H1 (cell line): ENCODE results near the gene RALA. TPM values are rescaled to one million over a fixed set of nuclear protein-coding genes. Genes with fewer than 3 reads are reported as not detected.

Experiments
- CTCF ChIA-PET: fragments of 300-600 bp; sonication (Branson Sonifier 250); formaldehyde crosslinking; loops from one replicate; lab custom pipeline; 2021; ENCODE audit not compliant: partially characterized antibody; lab: Charles Lee
- POLR2A ChIA-PET: fragments of 300-600 bp; sonication (Branson Sonifier 250); formaldehyde crosslinking; loops from one replicate; lab custom pipeline; 2021; ENCODE audit warnings: inconsistent platforms; ENCODE audit not compliant: partially characterized antibody; lab: Charles Lee
- DNase-seq, 2 experiments: peaks; one replicate each; pipeline versions ENCODE4 v3.0.0 to v3.0.0-alpha.2; 2010 to 2022; ENCODE audit warnings: low spot score in 2 of 2, low read depth in 1 of 2, mixed read lengths in 1 of 2
- FAIRE-seq: peaks from 2 replicates; lab custom pipeline; 2011; peaks lifted over from hg19 to GRCh38; lab: Jason Lieb, UNC
- H2AFZ ChIP-seq: 2 replicates; pipeline ENCODE4 v1.8.1; 2012; ENCODE audit warnings: low read length, inconsistent platforms
- H2AK5ac ChIP-seq: 2 replicates; pipeline ENCODE4 v1.6.1; 2013; ENCODE audit warnings: low read depth, low read length
- H2BK120ac ChIP-seq: replicated peaks from 2 replicates; pipeline ENCODE3; 2013; ENCODE audit warnings: low read depth, low read length, inconsistent platforms
- H2BK12ac ChIP-seq: 2 replicates; pipeline ENCODE4 v1.6.1; 2013; ENCODE audit warnings: low read depth, low read length
- H2BK15ac ChIP-seq: 2 replicates; pipeline ENCODE4 v1.6.1; 2013; ENCODE audit warnings: low read length
- H2BK20ac ChIP-seq: 2 replicates; pipeline ENCODE4 v1.6.1; 2013; ENCODE audit warnings: low read length
- H2BK5ac ChIP-seq: 2 replicates; pipeline ENCODE4 v1.6.1; 2013; ENCODE audit warnings: low read depth, low read length
- H3K14ac ChIP-seq: 2 replicates; pipeline ENCODE4 v1.6.1; 2013; ENCODE audit warnings: inconsistent platforms; ENCODE audit not compliant: insufficient read length
- H3K18ac ChIP-seq: 2 replicates; pipeline ENCODE4 v1.6.1; 2013; ENCODE audit warnings: low read length; ENCODE audit errors: extremely low read depth
- H3K23ac ChIP-seq: 2 replicates; pipeline ENCODE4 v1.6.1; 2013; ENCODE audit warnings: inconsistent platforms; ENCODE audit not compliant: insufficient read length
- H3K23me2 ChIP-seq: 2 replicates; pipeline ENCODE4 v1.6.1; 2013; ENCODE audit warnings: low read depth, low read length
- H3K27ac ChIP-seq: 2 replicates; pipeline ENCODE4 v1.6.1; 2011; ENCODE audit warnings: low read depth, low read length, inconsistent platforms
- H3K27me3 ChIP-seq, 4 experiments: replicated peaks in 1 of 4; 1 replicate in 1 of 4; 2 replicates in 3 of 4; pipeline versions ENCODE4 v1.6.1 to v1.8.1; 2011 to 2013; ENCODE audit warnings: low read length in 3 of 4, mild to moderate bottlenecking in 3 of 4, inconsistent platforms in 2 of 4, mixed read lengths in 2 of 4, moderate library complexity in 1 of 4; ENCODE audit not compliant: control insufficient read depth in 3 of 4, insufficient read depth in 3 of 4; ENCODE audit errors: extremely low read depth in 1 of 4
- H3K36me3 ChIP-seq, 4 experiments: 2 replicates each; pipeline versions ENCODE4 v1.6.1 to v1.8.1; 2011 to 2013; ENCODE audit warnings: mild to moderate bottlenecking in 4 of 4, low read length in 3 of 4, moderate library complexity in 2 of 4, control low read depth in 1 of 4, inconsistent platforms in 1 of 4; ENCODE audit not compliant: insufficient read depth in 4 of 4, control insufficient read depth in 2 of 4
- H3K4ac ChIP-seq: replicated peaks from 2 replicates; pipeline ENCODE3; 2013; ENCODE audit warnings: low read length, low read depth, mixed read lengths, inconsistent platforms; ENCODE audit not compliant: insufficient read length
- H3K4me1 ChIP-seq, 4 experiments: replicated peaks in 1 of 4; 1 replicate in 1 of 4; 2 replicates in 3 of 4; pipeline versions ENCODE4 v1.6.1 to v1.8.1; 2011 to 2013; ENCODE audit warnings: low read length in 3 of 4, inconsistent platforms in 2 of 4, mixed read lengths in 1 of 4; ENCODE audit not compliant: insufficient read depth in 4 of 4, control insufficient read depth in 3 of 4
- H3K4me2 ChIP-seq, 2 experiments: 2 replicates each; pipeline versions ENCODE4 v1.6.1 to v1.8.1; 2011 to 2013; ENCODE audit warnings: low read depth in 2 of 2, low read length in 2 of 2, control low read depth in 1 of 2, inconsistent platforms in 1 of 2, mild to moderate bottlenecking in 1 of 2; ENCODE audit not compliant: insufficient read depth in 1 of 2
- H3K4me3 ChIP-seq, 4 experiments: fragments of 200-600, 300-600 bp in 1 of 4; sonication (generic), shearing (Covaris generic), sonication (Bioruptor Twin) in 1 of 4; 2 replicates each; pipeline versions ENCODE4 v1.5.1 to v1.8.1; 2011 to 2016; ENCODE audit warnings: low read length in 4 of 4, low read depth in 3 of 4, control low read depth in 2 of 4, inconsistent platforms in 2 of 4, mild to moderate bottlenecking in 2 of 4, mixed read lengths in 1 of 4, moderate library complexity in 1 of 4; ENCODE audit not compliant: insufficient read depth in 2 of 4; ENCODE audit errors: extremely low read depth in 1 of 4
- H3K56ac ChIP-seq: replicated peaks from 2 replicates; pipeline ENCODE3; 2013; ENCODE audit warnings: low read depth, mild to moderate bottlenecking, mixed read lengths, low read length, inconsistent platforms; ENCODE audit not compliant: insufficient read length
- H3K79me1 ChIP-seq: 2 replicates; pipeline ENCODE4 v1.6.1; 2013; ENCODE audit warnings: low read depth, low read length, control low read depth
- H3K79me2 ChIP-seq, 2 experiments: 2 replicates each; pipeline versions ENCODE4 v1.6.1 to v1.8.1; 2012 to 2013; ENCODE audit warnings: low read length in 2 of 2, mild to moderate bottlenecking in 2 of 2, inconsistent platforms in 1 of 2; ENCODE audit not compliant: insufficient read depth in 2 of 2, control insufficient read depth in 1 of 2
- H3K9ac ChIP-seq, 4 experiments: replicated peaks in 1 of 4; 1 replicate in 1 of 4; 2 replicates in 3 of 4; pipeline versions ENCODE4 v1.6.1 to v1.8.1; 2011 to 2013; ENCODE audit warnings: low read depth in 3 of 4, low read length in 3 of 4, control low read depth in 2 of 4, mild to moderate bottlenecking in 2 of 4, moderate library complexity in 2 of 4, inconsistent platforms in 1 of 4; ENCODE audit errors: extremely low read depth in 1 of 4
- H3K9me3 ChIP-seq, 2 experiments: 2 replicates each; pipeline versions ENCODE4 v1.6.1 to v1.8.1; 2012 to 2013; ENCODE audit warnings: mild to moderate bottlenecking in 2 of 2, moderate library complexity in 2 of 2, control low read depth in 1 of 2, inconsistent platforms in 1 of 2, low read depth in 1 of 2, low read length in 1 of 2, mixed read lengths in 1 of 2; ENCODE audit not compliant: insufficient read depth in 2 of 2
- H4K20me1 ChIP-seq, 2 experiments: replicated peaks in 1 of 2; 2 replicates each; pipeline versions ENCODE3 to v1.8.1; 2011 to 2013; ENCODE audit warnings: inconsistent platforms in 2 of 2, low read length in 2 of 2, mild to moderate bottlenecking in 1 of 2; ENCODE audit not compliant: insufficient read depth in 2 of 2, control insufficient read depth in 1 of 2
- H4K5ac ChIP-seq: 2 replicates; pipeline ENCODE4 v1.6.1; 2013; ENCODE audit warnings: low read length, low read depth, mixed read lengths, inconsistent platforms; ENCODE audit not compliant: insufficient read length
- H4K8ac ChIP-seq: 2 replicates; pipeline ENCODE4 v1.8.0; 2013; ENCODE audit warnings: mild to moderate bottlenecking, moderate library complexity, low read length, inconsistent platforms; ENCODE audit not compliant: insufficient read depth; ENCODE audit errors: extremely low read depth
- H4K91ac ChIP-seq: replicated peaks from 2 replicates; pipeline ENCODE3; 2013; ENCODE audit warnings: low read length, mixed read lengths, inconsistent platforms; ENCODE audit not compliant: insufficient read length
- CBX8 ChIP-seq: fragments of 300-800, 300-1000 bp; sonication (generic); IDR thresholded peaks from 2 replicates; pipeline ENCODE4 v1.7.1; 2016; ENCODE audit warnings: low read depth, low read length, borderline replicate concordance
- CREB1 ChIP-seq: IDR thresholded peaks from 2 replicates; pipeline ENCODE4 v1.6.1; 2012; ENCODE audit warnings: inconsistent platforms
- EZH2 ChIP-seq: fragments of 200-600 bp; sonication (generic); IDR thresholded peaks from 2 replicates; pipeline ENCODE4 v1.7.1; 2012; ENCODE audit warnings: low read depth, mild to moderate bottlenecking, moderate library complexity, low read length, inconsistent platforms; ENCODE audit not compliant: severe bottlenecking
- FOSL1 ChIP-seq: IDR thresholded peaks from 2 replicates; pipeline ENCODE4 v1.6.1; 2011; ENCODE audit warnings: mild to moderate bottlenecking, low read depth, low read length, moderate library complexity; ENCODE audit not compliant: insufficient read depth
- JUND ChIP-seq: IDR thresholded peaks from 2 replicates; pipeline ENCODE4 v1.6.1; 2011; ENCODE audit warnings: mild to moderate bottlenecking, improper control_type of control experiment, low read length
- KDM5A ChIP-seq: fragments of 200-600 bp; IDR thresholded peaks from 2 replicates; pipeline ENCODE4 v1.7.1; 2012; ENCODE audit warnings: mild to moderate bottlenecking, low read length, inconsistent platforms, mixed read lengths
- RAD21 ChIP-seq, 2 experiments: IDR thresholded peaks in 1 of 2; conservative IDR thresholded peaks in 1 of 2; 2 replicates each; pipeline ENCODE4 v1.6.1; 2011; ENCODE audit warnings: low read depth in 2 of 2, low read length in 2 of 2, improper control_type of control experiment in 1 of 2, inconsistent platforms in 1 of 2, mild to moderate bottlenecking in 1 of 2, moderate library complexity in 1 of 2
- RXRA ChIP-seq: IDR thresholded peaks from 2 replicates; pipeline ENCODE4 v1.6.1; 2011; ENCODE audit warnings: low read depth, mild to moderate bottlenecking, low read length, moderate library complexity; ENCODE audit not compliant: insufficient read depth
- SAP30 ChIP-seq: fragments of 300-600 bp; sonication (generic); IDR thresholded peaks from 2 replicates; pipeline ENCODE4 v1.7.1; 2012; ENCODE audit warnings: low read length, moderate library complexity, mild to moderate bottlenecking, inconsistent platforms; ENCODE audit not compliant: insufficient read depth, insufficient replicate concordance
- SIN3A ChIP-seq, 2 experiments: IDR thresholded peaks in 1 of 2; conservative IDR thresholded peaks in 1 of 2; 2 replicates each; pipeline ENCODE4 v1.6.1; 2011 to 2012; ENCODE audit warnings: low read length in 2 of 2, improper control_type of control experiment in 1 of 2, low read depth in 1 of 2, mild to moderate bottlenecking in 1 of 2
- SP1 ChIP-seq: IDR thresholded peaks from 2 replicates; pipeline ENCODE4 v1.6.1; 2011; ENCODE audit warnings: low read depth, low read length
- SP2 ChIP-seq: IDR thresholded peaks from 2 replicates; pipeline ENCODE4 v1.6.1; 2012; ENCODE audit warnings: mild to moderate bottlenecking, low read length, inconsistent platforms
- SP4 ChIP-seq: IDR thresholded peaks from 2 replicates; pipeline ENCODE4 v1.6.1; 2012; ENCODE audit warnings: low read length, inconsistent platforms
- TAF1 ChIP-seq: IDR thresholded peaks from 2 replicates; pipeline ENCODE4 v1.6.1; 2011; ENCODE audit warnings: mild to moderate bottlenecking, low read depth, low read length
- WGBS, 2 experiments: shearing (Covaris generic) in 1 of 2; methylation state at CpG; one replicate each; pipeline versions ENCODE4 v1.1.6 to v1.1.7; 2013 to 2015; ENCODE audit warnings: low lambda C conversion rate in 2 of 2, mixed read lengths in 2 of 2, inconsistent platforms in 1 of 2, low coverage in 1 of 2, missing lambda C conversion rate in 1 of 2; ENCODE audit not compliant: insufficient replicate concordance in 2 of 2, insufficient coverage in 1 of 2, insufficient read length in 1 of 2; ENCODE audit errors: extremely low coverage in 1 of 2, missing lambda C conversion rate in 1 of 2; 5-methylcytosine and 5-hydroxymethylcytosine counted together
- polyA plus RNA-seq, 7 experiments: library from polyadenylated mRNA; depleted of rRNA in 3 of 7; stranded (reverse) in 5 of 7; unstranded in 2 of 7; fragments of >200 nt in 5 of 7; fragments of 200-250 nt in 2 of 7; gene quantifications; 1 replicate in 5 of 7; 2 replicates in 1 of 7; 4 replicates in 1 of 7; pipeline versions ENCODE4 v1.2.1 to v1.2.3, GENCODE V29; 2011 to 2013; ENCODE audit warnings: missing spikeins in 2 of 7, mixed read lengths in 2 of 7
- total RNA-seq: library from RNA; stranded (reverse); fragmentation: NEBNext Ultra II Directional; extraction: Animal tissue kit (Norgen Biotek cat#: 25700); gene quantifications from 2 replicates; pipeline ENCODE4 v1.2.1, GENCODE V29; 2021

Gene RALA
- total and polyA plus RNA-seq, 2 of the 8 experiments (the other 6 are each of a cell fraction or from before 2014, with no cell fraction given): 24.1 to 72.8 TPM

- peaks cover 0 to 3% (median 0%) of the 10 kb centered on the region in 4 experiments; a peak in 2 of 7 replicates for H3K4me1 ChIP-seq
- H2BK15ac ChIP-seq: no peak overlapping the region
- no peak overlapping the region for H3K27ac ChIP-seq
- POLR2A ChIA-PET: interaction anchor here (0.7 to 2.0 kb wide), 8 partner anchors 12 to 179 kb away, joined by 3 to 15 read pairs (median 4); partner anchors contain the start of genes RALA and YAE1
- no peak overlapping the region for H2BK120ac ChIP-seq
- H2AFZ ChIP-seq: no peak overlapping the region
- DNase-seq: no peak
- H3K18ac ChIP-seq: no peak overlapping the region
- FAIRE-seq: no peak
- H3K23me2 ChIP-seq: no peaks in the 10 kb centered on the region
- peaks cover 0 to 12% of the 10 kb centered on the region in 2 experiments; a peak in 2 of 4 replicates for H3K79me2 ChIP-seq
- H4K5ac ChIP-seq: no peak overlapping the region
- no peak overlapping the region for H4K8ac ChIP-seq
- no peak overlapping the region for H4K91ac ChIP-seq
- H2BK5ac ChIP-seq: no peak overlapping the region
- H3K14ac ChIP-seq: no peak overlapping the region
- H3K36me3 ChIP-seq: no peaks in the 10 kb centered on the region
- H3K27me3 ChIP-seq: no peaks in the 10 kb centered on the region
- H3K9ac ChIP-seq: no peak overlapping the region
- WGBS, 2 experiments: 91% methylated on average over 4 of the region's 4 CpGs; no CpG with 5 or more reads in 1 of the 2 experiments
- no peak overlapping the region for H3K4me3 ChIP-seq
- H3K9me3 ChIP-seq: no peaks in the 10 kb centered on the region
- H4K20me1 ChIP-seq: no peaks in the 10 kb centered on the region
- no peak overlapping the region for H3K56ac ChIP-seq
- no peak overlapping the region for H3K4me2 ChIP-seq
- H2AK5ac ChIP-seq: no peak overlapping the region
- no peak overlapping the region for H3K4ac ChIP-seq
- TF ChIP-seq SAP30 (no peak), EZH2 (no peak), TAF1 (no peak), SP1 (no peak), KDM5A (no peak), CREB1 (no peak), RXRA (no peak), CBX8 (no peak), SIN3A (conservative IDR thresholded peaks at IDR 0.05 in 1 of 2, IDR thresholded peaks at IDR 0.05 in 1 of 2; ENCODE audit: low read depth in 1 of 2, low read length in 2 of 2) (no peak), JUND (no peak), SP4 (no peak), RAD21 (IDR thresholded peaks at IDR 0.05 in 1 of 2, conservative IDR thresholded peaks at IDR 0.05 in 1 of 2; ENCODE audit: low read depth in 2 of 2, low read length in 2 of 2) (no peak), SP2 (no peak), FOSL1 (no peak)
- H2BK20ac ChIP-seq: no peak overlapping the region
- H3K79me1 ChIP-seq: peaks cover 2% of the 10 kb centered on the region; the same call in 1 of the 2 replicates
- H3K23ac ChIP-seq: no peak overlapping the region
- CTCF ChIA-PET: interaction anchor here (0.6 to 15.2 kb wide), 22 partner anchors 11 to 505 kb away, joined by 3 to 406 read pairs (median 4); partner anchors contain the start of gene RALA
- no peak overlapping the region for H2BK12ac ChIP-seq
Measured at GRCh38 chr7:39745320-39745719, 121.9 kb downstream of the RALA start.
